Esophagus squamous epithelium (tissue), 4 donors: ENCODE data around the gene OR2J2.
"Not testable (repeated sequence)": the region's sequence is repeated elsewhere in the genome, so short reads cannot be mapped to it uniquely, and the experiment has no call there.

Source experiments
- CTCF ChIP-seq, 6 experiments: fragments of 450-650 bp in 4 of 6; fragments of 200-600 bp in 2 of 6; sonication (generic) in 2 of 6; IDR thresholded peaks; one replicate each; pipeline ENCODE4 v1.5.1; 2016 to 2019; ENCODE audit warnings: antibody characterized with exemption in 6 of 6, mild to moderate bottlenecking in 4 of 6, moderate library complexity in 4 of 6
- POLR2A ChIP-seq, 4 donors: fragments of 450-650 bp; IDR thresholded peaks; one replicate each; pipeline ENCODE4 v1.6.1; 2017; ENCODE audit warnings: antibody characterized with exemption in 4 of 4, mild to moderate bottlenecking in 4 of 4, moderate library complexity in 3 of 4

- not testable (repeated sequence) for TF ChIP-seq CTCF, POLR2A (IDR thresholded peaks at IDR 0.05)
These were observed 21.3 kb upstream of the OR2J2 start for GRCh38 chr6:29149444-29149843.
